Epithelial cell of esophagus (primary cell): ENCODE measurements around the gene CRTAC1.
A peak's percentile ranks its signal among the peaks of the same experiment; 100 is the strongest.

Source experiments
- DNase-seq: peaks from one replicate; pipeline ENCODE4 v3.0.0; 2010; ENCODE audit warnings: low read depth
- H3K4me3 ChIP-seq: 2 replicates; pipeline ENCODE4 v1.5.1; 2011; ENCODE audit warnings: mild to moderate bottlenecking, low read length, control low read depth
- CTCF ChIP-seq: IDR thresholded peaks from 2 replicates; pipeline ENCODE4 v1.5.1; 2011; ENCODE audit warnings: low read depth, mild to moderate bottlenecking, low read length, control low read depth, inconsistent platforms; ENCODE audit not compliant: insufficient read depth; ENCODE audit errors: missing control alignments

Gene CRTAC1

GRCh38 chr10:97863808-97864207, 166.6 kb downstream of the CRTAC1 start:
- TF ChIP-seq CTCF, result no peak
- H3K4me3 ChIP-seq, result no peak overlapping the region
- no peak for DNase-seq

- TF ChIP-seq CTCF, result no peak
- DNase-seq, result no peak
- H3K4me3 ChIP-seq, result no peak overlapping the region
Measured at GRCh38 chr10:97861924-97862323, 168.5 kb downstream of the CRTAC1 start.

GRCh38 chr10:97861097-97861750, 169.2 kb downstream of the CRTAC1 start:
- peak; percentile 85 for DNase-seq
- H3K4me3 ChIP-seq, result no peak overlapping the region
- no peak for TF ChIP-seq CTCF

GRCh38 chr10:97858001-97858439, 172.4 kb downstream of the CRTAC1 start:
- no peak for DNase-seq
- TF ChIP-seq CTCF, result no peak
- H3K4me3 ChIP-seq, result no peak overlapping the region

GRCh38 chr10:97854743-97855142, 175.7 kb downstream of the CRTAC1 start:
- no peak overlapping the region for H3K4me3 ChIP-seq
- peak; percentile 73 for DNase-seq
- no peak for TF ChIP-seq CTCF

GRCh38 chr10:97852840-97853405, 177.5 kb downstream of the CRTAC1 start:
- H3K4me3 ChIP-seq, result no peak overlapping the region
- peak; percentile 28 for DNase-seq
- TF ChIP-seq CTCF, result no peak

GRCh38 chr10:97852277-97852676, 178.1 kb downstream of the CRTAC1 start:
- TF ChIP-seq CTCF, result no peak
- peak; percentile 48 for DNase-seq
- H3K4me3 ChIP-seq, result no peak overlapping the region
